GM12878 (cell line): Measurements from ENCODE around the gene USF3.

Experiments used
- CTCF ChIP-seq, 3 experiments: IDR thresholded peaks in 2 of 3; conservative IDR thresholded peaks in 1 of 3; 2 replicates each; pipeline ENCODE4 v1.5.1; 2011; ENCODE audit warnings: low read depth in 3 of 3, low read length in 3 of 3, mild to moderate bottlenecking in 3 of 3, control low read depth in 2 of 3, moderate library complexity in 2 of 3, inconsistent platforms in 1 of 3, mixed read lengths in 1 of 3; ENCODE audit not compliant: control insufficient read depth in 2 of 3, insufficient read depth in 1 of 3; ENCODE audit errors: extremely low read depth in 1 of 3
- EGR1 ChIP-seq, 2 experiments: IDR thresholded peaks; 1 replicate in 1 of 2; 2 replicates in 1 of 2; pipeline ENCODE4 v1.6.1; 2011 to 2012; ENCODE audit warnings: low read depth in 2 of 2, low read length in 2 of 2, borderline replicate concordance in 1 of 2, mild to moderate bottlenecking in 1 of 2, moderate library complexity in 1 of 2
- EP300 ChIP-seq, 2 experiments: fragments of 150-350 bp in 1 of 2; IDR thresholded peaks; 2 replicates each; pipeline ENCODE4 v1.6.1; 2011 to 2012; ENCODE audit warnings: low read depth in 2 of 2, low read length in 2 of 2, borderline replicate concordance in 1 of 2, improper control_type of control experiment in 1 of 2, inconsistent platforms in 1 of 2; ENCODE audit not compliant: control insufficient read depth in 1 of 2
- ESRRA ChIP-seq: IDR thresholded peaks from 2 replicates; pipeline ENCODE4 v1.6.1; 2012; ENCODE audit warnings: mild to moderate bottlenecking, low read length, improper control_type of control experiment
- MAX ChIP-seq: IDR thresholded peaks from 2 replicates; pipeline ENCODE4 v1.6.1; 2012; ENCODE audit warnings: low read depth, low read length, improper control_type of control experiment
- PBX3 ChIP-seq: IDR thresholded peaks from 2 replicates; pipeline ENCODE4 v1.6.1; 2011; ENCODE audit warnings: mild to moderate bottlenecking, low read depth, low read length, moderate library complexity; ENCODE audit not compliant: insufficient replicate concordance
- RBBP5 ChIP-seq: fragments of 200-600 bp; sonication (generic); conservative IDR thresholded peaks from 2 replicates; pipeline ENCODE4 v1.6.1; 2016
- TCF7 ChIP-seq: IDR thresholded peaks from 2 replicates; pipeline ENCODE4 v1.6.1; 2014; ENCODE audit warnings: antibody characterized with exemption, borderline replicate concordance
- YY1 ChIP-seq: IDR thresholded peaks from 2 replicates; pipeline ENCODE4 v1.6.1; 2011; ENCODE audit warnings: low read depth, mild to moderate bottlenecking, low read length
- ZNF274 ChIP-seq: IDR thresholded peaks from one replicate; pipeline ENCODE4 v1.8.0; 2011; ENCODE audit not compliant: insufficient read length, insufficient read depth

GRCh38 chr3:113660458-113660857, 36.0 kb downstream of the USF3 start:
- TF ChIP-seq ZNF274 (no peak), RBBP5 (no peak), CTCF (IDR thresholded peaks at IDR 0.05 in 2 of 3, conservative IDR thresholded peaks at IDR 0.05 in 1 of 3; ENCODE audit: control insufficient read depth in 2 of 3, extremely low read depth in 1 of 3, insufficient read depth in 1 of 3, low read depth in 3 of 3, low read length in 3 of 3) (no peak), EGR1 (IDR thresholded peaks at IDR 0.05; ENCODE audit: borderline replicate concordance in 1 of 2, low read depth in 2 of 2, low read length in 2 of 2) (no peak), EP300 (IDR thresholded peaks at IDR 0.05; ENCODE audit: borderline replicate concordance in 1 of 2, control insufficient read depth in 1 of 2, low read depth in 2 of 2, low read length in 2 of 2) (no peak), MAX (no peak), YY1 (no peak), ESRRA (no peak), PBX3 (no peak), TCF7 (no peak)
